Erythroblast (primary cell): ENCODE measurements around the gene ZNF491.
A peak's percentile ranks its signal among the peaks of the same experiment; 100 is the strongest.
"Not testable (repeated sequence)": the region's sequence is repeated elsewhere in the genome, so short reads cannot be mapped to it uniquely, and the experiment has no call there.

Experiments
- DNase-seq, 2 experiments: peaks; one replicate each; lab custom pipeline; 2025; lab: John Stamatoyannopoulos, UW
- GATA1 ChIP-seq: IDR thresholded peaks from 2 replicates; pipeline ENCODE4 v1.6.1; 2011; ENCODE audit warnings: low read depth, mild to moderate bottlenecking, control low read depth, low read length, moderate library complexity
- POLR2A ChIP-seq: IDR thresholded peaks from 2 replicates; pipeline ENCODE4 v1.6.1; 2011; ENCODE audit warnings: mild to moderate bottlenecking, low read length

Gene ZNF491

DNA sequence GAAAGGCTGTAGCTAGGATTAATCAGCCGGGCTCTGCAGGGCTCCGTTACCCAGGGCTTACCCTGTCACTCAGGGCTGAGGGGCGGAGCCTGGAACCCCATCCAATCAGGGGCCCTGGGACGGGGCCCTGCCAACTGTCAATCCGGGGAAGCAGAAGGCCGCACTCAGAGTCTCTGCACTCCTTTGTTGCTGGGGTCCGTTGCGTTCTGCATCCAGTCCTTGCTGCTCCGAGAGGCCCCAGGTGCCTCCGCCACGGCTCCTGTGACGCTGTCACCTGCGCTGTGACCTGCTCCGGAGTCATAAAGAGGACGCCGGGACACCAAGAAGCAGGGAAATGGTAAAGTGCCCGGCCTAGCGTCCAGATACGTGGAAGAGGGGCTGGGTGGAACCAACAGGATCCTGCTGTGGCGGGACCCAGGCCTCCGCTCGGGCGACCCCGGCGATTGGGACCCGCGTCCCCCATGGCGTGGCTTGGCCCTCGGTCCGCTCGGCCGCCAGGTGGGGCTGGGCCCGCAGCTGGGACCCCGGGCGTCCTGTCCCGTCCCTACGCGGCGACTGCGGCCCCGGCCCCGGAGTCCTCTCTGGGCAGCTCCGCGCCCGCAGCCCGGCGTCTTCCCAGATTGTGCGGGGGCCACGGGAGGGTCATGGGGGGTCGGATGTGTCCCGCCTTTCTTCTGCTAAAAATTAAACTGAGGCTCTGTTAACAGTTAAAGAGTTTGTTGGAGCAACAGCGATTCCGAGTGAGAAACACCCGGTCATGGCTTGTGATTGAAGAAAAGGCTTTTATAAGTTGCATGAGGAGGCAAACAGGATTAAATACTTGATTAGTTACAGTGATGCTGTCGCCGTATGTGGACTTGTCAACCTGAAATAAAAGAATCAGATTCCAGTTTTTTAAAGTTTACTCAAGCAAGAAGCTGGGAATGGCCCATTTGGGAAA lies at the start of gene ZNF491:
TSS of gene ZNF491 (plus strand) at position 133 of the 940 bp plus-strand sequence. CDS start 7,431 bp downstream, outside the sequence.
- TF ChIP-seq GATA1: no peak
- TF ChIP-seq POLR2A: peak; percentile 36
- peak; percentile 85 to 89 for DNase-seq

DNA sequence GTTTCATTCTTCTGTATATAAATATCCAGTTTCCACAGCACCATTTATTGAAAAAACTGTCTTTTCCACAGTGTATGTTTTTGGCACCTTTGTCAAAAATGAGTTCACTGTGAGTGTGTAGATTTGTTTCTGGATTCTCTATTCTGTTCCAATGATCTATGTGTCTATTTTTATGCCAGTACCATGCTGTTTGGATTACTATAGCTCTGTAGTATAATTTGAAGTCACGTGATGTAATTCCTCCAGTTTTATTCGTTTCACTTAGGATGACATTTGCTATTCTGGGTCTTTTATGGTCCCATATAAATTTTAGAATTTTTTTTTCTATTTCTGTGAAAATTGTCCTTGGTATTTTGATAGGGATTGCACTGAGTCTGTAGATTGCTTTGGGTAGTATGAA lies 48.6 kb upstream of the ZNF491 start:
- no peak for DNase-seq
- TF ChIP-seq GATA1 (no peak), POLR2A (no peak)

DNA sequence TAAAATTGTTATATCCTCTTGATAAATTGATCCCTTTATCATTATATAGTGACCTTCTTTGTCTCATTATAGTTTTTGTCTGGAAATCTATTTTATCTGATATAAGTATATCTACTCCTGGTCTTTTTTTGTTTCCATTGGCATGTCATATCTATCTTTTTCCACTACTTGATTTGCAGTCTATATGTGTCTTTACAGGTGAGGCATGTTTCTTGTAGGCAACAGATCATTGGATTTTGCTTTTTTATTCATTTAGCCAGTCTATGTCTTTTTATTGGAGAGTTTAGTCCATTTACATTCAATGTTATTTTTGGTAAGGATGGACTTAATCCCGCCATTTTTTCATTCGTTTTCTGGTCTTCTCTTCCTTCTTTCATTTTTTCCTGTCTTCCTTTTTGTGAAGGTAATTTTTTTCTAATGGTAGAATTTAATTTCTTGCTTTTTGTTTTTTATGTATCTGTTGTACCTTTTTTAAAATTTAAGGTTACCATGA lies 46.0 kb upstream of the ZNF491 start:
- DNase-seq: no peak
- TF ChIP-seq GATA1 (no peak), POLR2A (no peak)

DNA sequence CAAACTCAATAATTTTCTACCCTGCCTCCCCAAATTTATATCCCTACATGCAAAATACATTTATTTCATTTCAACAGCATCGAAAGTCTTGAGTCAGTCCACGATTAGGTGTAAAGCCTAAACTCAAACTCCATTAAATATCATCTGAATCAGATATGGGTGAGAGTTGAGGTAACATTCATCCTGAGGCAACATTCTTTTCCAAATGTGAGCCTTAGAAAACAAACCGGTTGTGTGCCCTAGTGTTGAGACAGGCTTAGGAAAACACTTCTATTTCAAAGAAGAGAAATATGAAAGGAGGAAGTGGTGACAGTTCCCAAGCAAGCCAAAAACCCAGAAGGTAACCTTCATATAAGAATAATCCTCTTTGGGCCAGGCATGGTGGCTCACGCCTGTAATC lies 43.7 kb upstream of the ZNF491 start:
- TF ChIP-seq GATA1 (no peak), POLR2A (no peak)
- no peak for DNase-seq

DNA sequence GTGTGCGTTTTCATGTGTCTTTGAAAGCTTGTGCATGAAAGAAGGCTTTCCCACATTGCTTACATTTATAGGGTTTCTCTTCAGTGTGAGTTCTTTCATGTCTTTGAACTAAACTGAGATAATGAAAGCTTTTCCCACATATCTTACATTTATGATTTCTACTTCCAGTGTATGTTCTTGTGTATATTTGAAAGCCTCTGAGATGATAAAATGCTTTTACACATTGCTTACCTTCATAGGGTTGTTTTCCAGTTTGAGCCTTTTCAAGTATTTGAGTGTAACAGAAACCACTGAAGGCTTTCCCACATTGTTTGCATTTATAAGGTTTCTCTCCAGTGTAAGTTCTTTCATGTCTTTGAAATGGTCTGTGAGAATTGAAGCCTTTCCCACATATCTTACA lies 41.4 kb upstream of the ZNF491 start:
- no peak for DNase-seq
- TF ChIP-seq GATA1 (no peak), POLR2A (no peak)

DNA sequence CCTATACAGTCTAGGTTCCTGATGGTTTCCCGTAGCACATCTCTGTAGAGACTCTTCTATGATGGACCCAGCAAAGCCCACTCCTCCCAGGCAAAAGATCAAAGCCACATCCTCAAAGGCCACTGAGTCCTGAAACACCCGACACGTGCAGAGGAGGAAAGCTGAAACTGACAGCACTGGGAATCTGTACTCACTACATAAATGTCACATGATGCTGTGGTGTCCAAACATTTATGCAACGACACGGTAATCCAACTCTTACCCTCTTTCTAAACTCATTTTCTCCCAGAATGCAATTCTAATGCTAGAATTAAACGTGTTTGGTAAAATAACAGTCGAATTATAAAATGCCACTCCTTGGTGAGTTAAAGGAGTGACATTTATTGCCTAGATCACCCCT lies 38.5 kb upstream of the ZNF491 start:
- TF ChIP-seq GATA1 (no peak), POLR2A (no peak)
- DNase-seq: no peak

DNA sequence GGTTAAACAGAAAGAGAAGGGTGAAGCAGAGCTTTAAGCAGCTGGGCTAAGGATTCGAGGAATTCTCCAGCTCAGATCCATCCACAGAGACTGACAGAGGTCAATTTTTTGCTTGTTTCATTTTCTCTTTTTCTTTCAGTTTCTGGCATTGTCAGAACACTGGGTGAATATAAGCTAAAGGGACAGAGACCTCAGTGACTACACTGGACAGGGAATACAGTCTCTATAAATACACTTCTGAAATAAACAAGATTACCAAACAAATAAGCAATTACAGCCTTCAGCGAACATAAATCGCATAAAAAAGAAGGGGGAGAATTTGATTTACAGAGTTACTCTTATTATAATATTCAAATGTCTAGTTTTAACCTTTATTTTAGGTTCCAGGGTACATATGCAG lies 35.2 kb upstream of the ZNF491 start:
- no peak for TF ChIP-seq GATA1
- no peak for TF ChIP-seq POLR2A
- DNase-seq: no peak

DNA sequence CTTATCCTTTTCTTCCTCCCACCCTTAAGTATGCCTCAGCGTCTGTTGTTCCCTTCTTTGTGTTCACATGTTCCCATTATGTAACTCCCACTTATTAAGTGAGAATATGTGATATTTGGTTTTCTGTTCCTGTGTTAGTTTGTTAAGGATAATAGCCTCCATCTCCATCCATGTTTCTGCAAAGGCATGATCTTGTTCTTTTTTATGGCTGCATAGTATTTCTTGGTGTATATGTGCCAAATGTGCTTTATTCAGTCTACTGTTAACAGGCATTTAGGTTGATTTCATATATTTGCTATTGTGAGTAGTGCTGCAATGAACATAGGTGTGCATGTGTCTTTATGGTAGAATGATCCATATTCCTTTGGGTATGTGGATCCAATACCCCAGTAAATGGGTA lies 34.7 kb upstream of the ZNF491 start:
- TF ChIP-seq POLR2A: no peak
- no peak for TF ChIP-seq GATA1

DNA sequence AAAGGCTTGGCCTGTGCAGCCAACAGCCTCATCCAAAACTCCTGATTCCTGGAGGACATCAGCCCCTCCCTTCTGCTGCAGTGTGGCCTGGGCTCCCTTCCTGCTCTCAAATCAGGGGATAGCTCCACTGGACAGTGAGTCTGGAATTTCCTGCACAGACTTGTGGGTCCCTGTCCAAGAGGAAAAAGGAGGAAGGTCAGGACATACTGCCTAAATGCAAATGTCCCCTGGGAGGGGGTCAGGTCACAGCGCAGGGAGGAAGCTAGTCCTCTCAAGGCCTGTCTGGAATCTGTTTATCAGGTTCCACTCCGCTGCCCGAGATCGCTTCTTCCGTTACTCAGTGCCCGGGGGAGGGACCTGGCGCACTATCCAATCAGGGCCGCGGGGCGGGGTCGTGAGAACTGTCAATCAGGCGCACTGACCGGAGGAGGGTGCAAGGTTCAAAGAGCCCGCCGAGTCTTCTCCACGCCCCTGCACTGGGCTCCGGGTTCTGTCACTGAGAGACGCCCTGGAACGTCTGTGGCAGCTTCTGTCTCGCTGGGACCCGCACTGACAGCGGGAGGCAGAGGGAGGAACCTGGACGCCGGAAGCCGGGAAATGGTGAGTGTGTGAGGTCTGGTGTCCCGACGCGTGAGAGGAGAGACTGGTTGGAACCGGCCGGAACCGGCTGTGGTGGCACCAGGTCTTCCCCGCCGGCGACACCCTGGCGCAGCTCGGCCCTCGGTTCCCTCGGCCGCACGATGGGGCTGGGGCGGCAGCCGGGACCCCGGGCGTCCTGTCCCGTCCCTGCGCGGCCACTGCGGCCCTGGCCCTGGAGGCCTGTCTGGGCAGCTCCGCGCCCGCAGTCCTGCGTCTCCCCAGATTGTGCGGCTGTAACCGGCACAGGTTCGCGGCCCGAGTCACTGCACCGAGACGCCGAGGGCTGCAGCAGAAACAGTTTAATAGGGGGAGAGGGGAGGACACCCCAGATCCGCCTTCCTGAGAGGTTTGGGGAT lies 31.4 kb upstream of the ZNF491 start, which contains the start of gene ZNF441:
TSS of gene ZNF441 (plus strand) at position 404 of the 995 bp plus-strand sequence. CDS start at position 598, 194 bp downstream.
- peak; percentile 83 for TF ChIP-seq POLR2A
- no peak for TF ChIP-seq GATA1

More for the DNA sequence above, 34.7 kb upstream of the ZNF491 start:
- DNase-seq: no peak

DNA sequence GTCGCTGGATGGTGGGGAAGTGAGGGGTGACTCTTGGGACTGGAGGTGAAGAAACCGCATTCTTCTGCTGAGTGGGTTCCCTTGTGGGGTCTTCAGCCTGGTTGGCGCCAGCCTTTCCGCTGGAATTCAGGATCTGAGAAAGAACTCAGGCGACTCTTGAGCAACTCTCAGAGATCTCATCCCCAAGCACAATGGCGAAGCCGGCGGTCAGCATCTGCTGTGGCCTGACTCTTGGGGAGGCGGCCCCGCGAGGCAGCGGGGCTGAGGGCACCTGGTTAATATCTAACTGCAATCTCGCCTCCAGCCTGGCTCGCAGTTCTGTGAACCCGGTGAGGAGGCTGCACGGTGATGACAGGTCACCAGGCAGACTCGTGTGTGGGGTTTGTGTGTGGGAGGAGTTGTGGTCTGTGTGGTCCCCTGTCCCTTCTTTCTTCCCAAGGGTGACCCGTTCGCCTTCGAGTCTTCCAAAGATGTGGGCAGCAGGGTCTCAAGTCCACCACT lies 30.6 kb upstream of the ZNF491 start:
- TF ChIP-seq GATA1 (no peak), POLR2A (no peak)

More for the DNA sequence above, 31.4 kb upstream of the ZNF491 start, which contains the start of gene ZNF441:
- DNase-seq: peak; percentile 95

DNA sequence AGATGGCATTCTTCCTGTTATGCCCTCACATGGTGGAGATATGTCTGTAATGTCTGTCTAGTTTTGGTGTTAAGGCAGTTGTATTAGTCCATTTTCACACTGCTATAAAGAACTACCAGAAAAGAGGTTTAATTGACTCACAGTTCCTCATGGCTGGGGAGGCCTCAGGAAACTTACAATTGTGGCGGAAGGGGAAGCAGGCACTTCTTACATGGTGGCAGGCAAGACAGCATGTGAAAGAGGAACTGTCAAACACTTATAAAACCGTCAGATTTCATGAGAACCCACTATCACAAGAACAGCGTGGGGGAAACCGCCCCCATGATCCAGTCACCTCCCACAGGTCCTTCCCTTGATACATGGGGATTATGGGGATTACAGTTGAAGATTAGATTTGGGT lies 28.3 kb upstream of the ZNF491 start:
- peak in 1 of 2 experiments; percentile 11 for DNase-seq
- TF ChIP-seq GATA1: no peak
- TF ChIP-seq POLR2A: no peak

More for the DNA sequence above, 30.6 kb upstream of the ZNF491 start:
- peak; percentile 40 to 54 for DNase-seq

DNA sequence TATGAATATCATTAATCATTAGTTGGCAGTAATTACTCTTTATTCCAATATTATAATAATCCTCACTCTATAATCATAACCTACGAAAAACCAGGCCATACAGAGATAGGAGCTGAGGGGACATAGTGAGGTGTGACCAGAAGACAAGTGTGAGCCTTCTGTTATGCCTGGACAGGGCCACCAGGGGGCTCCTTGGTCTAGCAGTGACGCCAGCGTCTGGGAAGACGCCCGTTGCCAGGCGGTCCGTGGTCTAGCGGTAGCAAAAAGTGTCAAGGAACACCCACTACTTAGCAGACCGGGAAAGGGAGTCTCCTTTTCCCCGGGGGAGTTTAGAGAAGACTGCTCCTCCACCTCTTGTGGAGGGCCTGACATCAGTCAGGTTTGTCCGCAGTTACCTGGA lies 26.8 kb upstream of the ZNF491 start:
- DNase-seq: peak in 1 of 2 experiments; percentile 13

DNA sequence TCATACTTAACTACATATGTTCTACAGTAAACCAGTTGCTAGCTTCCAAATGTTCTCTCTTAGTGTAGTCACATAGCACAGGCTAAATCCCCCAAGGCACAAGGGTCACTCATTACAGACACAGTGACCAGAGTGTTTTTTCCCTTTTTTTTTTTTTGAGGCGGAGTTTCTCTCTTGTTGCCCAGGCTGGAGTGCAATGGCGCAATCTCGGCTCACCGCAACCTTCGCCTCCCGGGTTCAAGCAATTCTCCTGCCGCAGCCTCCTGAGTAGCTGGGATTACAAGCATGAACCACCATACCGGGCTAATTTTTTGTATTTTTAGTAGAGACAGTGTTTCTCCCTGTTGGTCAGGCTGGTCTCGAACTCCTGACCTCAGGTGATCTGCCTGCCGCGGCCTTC lies 21.7 kb upstream of the ZNF491 start:
- not testable (repeated sequence) for DNase-seq
